C4-2B (cell line): ENCODE data around the gene CSNK2A3.
"Not testable (repeated sequence)": the region's sequence is repeated elsewhere in the genome, so short reads cannot be mapped to it uniquely, and the experiment has no call there.

Experiments
- CTCF ChIP-seq: fragments of 450-650 bp; conservative IDR thresholded peaks from 2 replicates; pipeline ENCODE4 v1.5.1; 2017; ENCODE audit warnings: mild to moderate bottlenecking
- ZFX ChIP-seq: fragments of 450-650 bp; IDR thresholded peaks from 2 replicates; pipeline ENCODE4 v1.6.1; 2017

DNA sequence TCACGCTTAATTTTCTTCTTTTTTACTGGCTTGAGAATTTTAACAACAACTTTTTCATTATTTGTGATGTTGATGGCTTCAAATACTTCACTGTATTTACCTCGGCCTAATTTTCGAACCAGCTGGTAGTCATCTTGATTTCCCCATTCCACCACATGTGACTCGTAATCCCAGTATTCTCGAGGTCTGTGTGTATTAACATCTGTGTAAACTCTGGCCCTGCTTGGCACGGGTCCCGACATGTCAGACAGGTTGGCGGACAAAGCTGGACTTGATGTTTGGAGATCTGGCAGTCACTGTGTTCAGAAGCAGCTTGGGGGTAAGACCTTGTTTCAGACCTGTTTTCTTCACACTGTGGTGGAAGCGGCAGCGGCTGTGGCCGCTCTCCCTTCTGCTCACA, at the start of gene CSNK2A3:
- TF ChIP-seq CTCF, ZFX: not testable (repeated sequence)
